GM10248 (cell line): ENCODE data around the gene ANKUB1.

Source experiments
- CTCF ChIA-PET: fragments of 300-600 bp; sonication (Branson Sonifier 250); formaldehyde crosslinking; extraction: SDS; loops from one replicate; lab custom pipeline; 2021; ENCODE audit warnings: antibody characterized with exemption; lab: Yijun Ruan, JAX
- POLR2A ChIA-PET: fragments of 350-650 bp; sonication (Branson Sonifier 250); formaldehyde crosslinking; extraction: SDS; loops from one replicate; lab custom pipeline; 2020; ENCODE audit warnings: antibody characterized with exemption; lab: Yijun Ruan, JAX
- DNase-seq: peaks from one replicate; pipeline ENCODE4 v3.0.0; 2012; ENCODE audit errors: extremely low spot score
- TF ChIP-seq, protein P1 (sequence below): IDR thresholded peaks from 2 replicates; pipeline ENCODE4 v1.5.1; 2012; ENCODE audit warnings: mild to moderate bottlenecking, low read depth; ENCODE audit errors: extremely low read depth, missing control alignments, control extremely low read depth

ANKUB1 gene

DNA sequence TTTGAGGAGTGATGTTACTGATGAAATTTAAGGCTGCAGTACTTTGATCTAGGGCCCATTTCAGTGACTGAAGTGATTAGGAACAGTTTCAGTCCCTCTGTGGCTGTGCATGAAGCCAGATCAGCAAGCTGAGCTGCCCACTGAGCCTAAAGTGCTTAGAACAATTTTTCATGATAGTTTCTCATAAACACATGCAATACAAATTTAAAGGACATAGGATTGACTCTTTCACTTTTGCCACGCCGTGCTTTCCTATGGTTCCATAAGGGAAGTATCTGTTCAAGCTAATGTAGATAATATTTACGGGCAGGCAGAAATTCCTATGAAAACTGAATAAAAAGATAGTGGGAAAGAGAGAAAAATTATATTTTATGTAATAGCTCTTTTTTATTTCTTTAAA is 10.6 kb downstream of the ANKUB1 start:
- ChIA-PET POLR2A (no interaction called here), CTCF (interaction anchor here (0.7 to 1.8 kb wide), 6 partner anchors 9 to 251 kb away, joined by 3 to 23 read pairs (median 4); no protein-coding TSS in a partner anchor)
- no peak for DNase-seq
- TF ChIP-seq, protein P1, sequence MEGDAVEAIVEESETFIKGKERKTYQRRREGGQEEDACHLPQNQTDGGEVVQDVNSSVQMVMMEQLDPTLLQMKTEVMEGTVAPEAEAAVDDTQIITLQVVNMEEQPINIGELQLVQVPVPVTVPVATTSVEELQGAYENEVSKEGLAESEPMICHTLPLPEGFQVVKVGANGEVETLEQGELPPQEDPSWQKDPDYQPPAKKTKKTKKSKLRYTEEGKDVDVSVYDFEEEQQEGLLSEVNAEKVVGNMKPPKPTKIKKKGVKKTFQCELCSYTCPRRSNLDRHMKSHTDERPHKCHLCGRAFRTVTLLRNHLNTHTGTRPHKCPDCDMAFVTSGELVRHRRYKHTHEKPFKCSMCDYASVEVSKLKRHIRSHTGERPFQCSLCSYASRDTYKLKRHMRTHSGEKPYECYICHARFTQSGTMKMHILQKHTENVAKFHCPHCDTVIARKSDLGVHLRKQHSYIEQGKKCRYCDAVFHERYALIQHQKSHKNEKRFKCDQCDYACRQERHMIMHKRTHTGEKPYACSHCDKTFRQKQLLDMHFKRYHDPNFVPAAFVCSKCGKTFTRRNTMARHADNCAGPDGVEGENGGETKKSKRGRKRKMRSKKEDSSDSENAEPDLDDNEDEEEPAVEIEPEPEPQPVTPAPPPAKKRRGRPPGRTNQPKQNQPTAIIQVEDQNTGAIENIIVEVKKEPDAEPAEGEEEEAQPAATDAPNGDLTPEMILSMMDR = no peak

DNA sequence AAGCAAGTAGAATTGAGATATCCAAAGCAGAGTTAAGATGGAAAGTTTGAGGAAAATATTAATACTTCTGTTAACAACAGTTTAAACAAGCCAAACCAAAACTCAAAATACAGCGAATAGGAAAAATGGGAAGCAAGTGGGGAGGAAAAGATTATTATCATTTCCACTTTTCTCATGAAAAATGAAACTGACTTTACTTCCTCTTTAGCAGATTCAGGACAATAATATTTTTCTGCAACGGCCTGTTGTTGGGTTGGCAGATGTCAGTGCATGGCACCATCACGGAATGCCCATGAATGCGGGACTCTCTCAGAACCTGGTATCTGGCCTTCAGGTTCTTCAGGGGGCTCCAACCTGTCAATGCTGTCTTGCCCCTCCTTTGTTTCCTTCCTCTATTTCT is 11.1 kb downstream of the ANKUB1 start:
- ChIA-PET POLR2A (no interaction called here), CTCF (interaction anchor here (1.8 kb wide), 1 partner anchor 27 kb away, joined by 10 read pairs; no protein-coding TSS in a partner anchor)
- no peak for DNase-seq
- TF ChIP-seq, protein P1 = no peak

GRCh38 chr3:149777414-149778214 is 14.7 kb downstream of the ANKUB1 start:
- no peak for DNase-seq
- POLR2A ChIA-PET = interaction anchor here (0.6 kb wide), 1 partner anchor 26 kb away, joined by 3 read pairs; no protein-coding TSS in a partner anchor

GRCh38 chr3:149776170-149776569 is 16.2 kb downstream of the ANKUB1 start:
- POLR2A ChIA-PET = no interaction called here
- CTCF ChIA-PET = interaction anchor here (1.1 to 10.7 kb wide), 7 partner anchors 12 to 245 kb away, joined by 3 to 72 read pairs (median 8); partner anchors contain the start of gene COMMD2
- no peak for DNase-seq
- TF ChIP-seq, protein P1 = no peak

More at GRCh38 chr3:149777414-149778214, 14.7 kb downstream of the ANKUB1 start:
- TF ChIP-seq, protein P1 = no peak
- CTCF ChIA-PET = interaction anchor here (1.5 to 10.7 kb wide), 5 partner anchors 14 to 282 kb away, joined by 3 to 72 read pairs (median 13); no protein-coding TSS in a partner anchor

- TF ChIP-seq, protein P1 = no peak
- ChIA-PET POLR2A (no interaction called here), CTCF (interaction anchor here (0.6 to 10.7 kb wide), 13 partner anchors 9 to 293 kb away, joined by 3 to 72 read pairs (median 11); partner anchors contain the start of genes ANKUB1 and COMMD2)
- no peak for DNase-seq
These were observed 19.5 kb downstream of the ANKUB1 start for GRCh38 chr3:149772861-149773260.

GRCh38 chr3:149771652-149772271 is 20.6 kb downstream of the ANKUB1 start:
- DNase-seq = peak; percentile 60
- ChIA-PET POLR2A (no interaction called here), CTCF (interaction anchor here (0.7 to 10.7 kb wide), 42 partner anchors 8 to 816 kb away, joined by 3 to 72 read pairs (median 5); partner anchors contain the start of genes ANKUB1, COMMD2 and WWTR1)
- TF ChIP-seq, protein P1 = peak; percentile 75
